Neural crest cell (in vitro differentiated cells): ENCODE measurements around the gene TBC1D4. TPM values are rescaled to one million over a fixed set of nuclear protein-coding genes. Genes with fewer than 3 reads are reported as not detected.

Experiments
- DNase-seq: peaks from one replicate; pipeline ENCODE4 v3.0.0; 2021; ENCODE audit warnings: low read depth, mixed read lengths, low spot score
- H3K27ac Mint-ChIP-seq: one replicate; pipeline ENCODE4 v1.8.0; 2021; ENCODE audit warnings: mild to moderate bottlenecking, mixed read lengths; ENCODE audit not compliant: unreplicated experiment
- H3K27me3 Mint-ChIP-seq: 2 replicates; pipeline ENCODE4 v1.8.0; 2021; ENCODE audit warnings: low read depth, mild to moderate bottlenecking, mixed read lengths
- H3K36me3 Mint-ChIP-seq: 2 replicates; pipeline ENCODE4 v1.8.0; 2021; ENCODE audit warnings: low read depth, mild to moderate bottlenecking, mixed read lengths
- H3K4me1 Mint-ChIP-seq: 2 replicates; pipeline ENCODE4 v1.8.0; 2021; ENCODE audit warnings: mixed read lengths
- H3K4me3 Mint-ChIP-seq: one replicate; pipeline ENCODE4 v1.8.0; 2021; ENCODE audit warnings: mild to moderate bottlenecking, mixed read lengths
- H3K9me3 Mint-ChIP-seq: 2 replicates; pipeline ENCODE4 v1.8.0; 2021; ENCODE audit warnings: mixed read lengths
- total RNA-seq: library from RNA; stranded (reverse); gene quantifications from 2 replicates; pipeline ENCODE4 v1.2.1, GENCODE V29; 2021
- TF ChIP-seq, protein P1 (sequence below): fragments of 200-600 bp; sonication (generic); conservative IDR thresholded peaks from 2 replicates; pipeline ENCODE4 v1.5.0; 2021; ENCODE audit warnings: antibody characterized with exemption, mild to moderate bottlenecking

TBC1D4 gene
- total RNA-seq, 1 donor from 2014 or later, result 13.4 TPM

DNA sequence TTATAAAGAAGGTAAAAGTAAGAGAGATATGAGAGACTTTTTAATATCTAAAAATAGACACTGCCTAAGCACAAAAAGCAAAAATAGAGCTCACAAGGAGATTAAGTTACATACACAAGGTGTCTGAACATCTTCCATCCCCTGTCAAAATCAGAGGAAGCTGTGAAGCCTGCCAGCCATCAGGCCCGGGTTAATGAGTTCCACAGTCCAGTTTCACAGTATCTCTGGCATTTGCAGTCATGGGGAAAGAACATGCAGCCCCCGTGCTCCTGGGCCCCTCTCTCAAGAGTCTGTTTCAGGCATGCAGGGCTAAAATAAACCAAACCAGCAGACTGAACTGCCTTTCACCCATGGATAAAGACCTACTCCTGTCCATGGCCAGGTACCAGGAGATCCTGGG, 79.2 kb downstream of the TBC1D4 start:
- TF ChIP-seq, protein P1, sequence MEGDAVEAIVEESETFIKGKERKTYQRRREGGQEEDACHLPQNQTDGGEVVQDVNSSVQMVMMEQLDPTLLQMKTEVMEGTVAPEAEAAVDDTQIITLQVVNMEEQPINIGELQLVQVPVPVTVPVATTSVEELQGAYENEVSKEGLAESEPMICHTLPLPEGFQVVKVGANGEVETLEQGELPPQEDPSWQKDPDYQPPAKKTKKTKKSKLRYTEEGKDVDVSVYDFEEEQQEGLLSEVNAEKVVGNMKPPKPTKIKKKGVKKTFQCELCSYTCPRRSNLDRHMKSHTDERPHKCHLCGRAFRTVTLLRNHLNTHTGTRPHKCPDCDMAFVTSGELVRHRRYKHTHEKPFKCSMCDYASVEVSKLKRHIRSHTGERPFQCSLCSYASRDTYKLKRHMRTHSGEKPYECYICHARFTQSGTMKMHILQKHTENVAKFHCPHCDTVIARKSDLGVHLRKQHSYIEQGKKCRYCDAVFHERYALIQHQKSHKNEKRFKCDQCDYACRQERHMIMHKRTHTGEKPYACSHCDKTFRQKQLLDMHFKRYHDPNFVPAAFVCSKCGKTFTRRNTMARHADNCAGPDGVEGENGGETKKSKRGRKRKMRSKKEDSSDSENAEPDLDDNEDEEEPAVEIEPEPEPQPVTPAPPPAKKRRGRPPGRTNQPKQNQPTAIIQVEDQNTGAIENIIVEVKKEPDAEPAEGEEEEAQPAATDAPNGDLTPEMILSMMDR, result no peak
- no peak for DNase-seq
- no peak overlapping the region for H3K4me3 Mint-ChIP-seq
- peaks cover 11% of the 10 kb centered on the region for H3K9me3 Mint-ChIP-seq
- peaks cover 8% of the 10 kb centered on the region for H3K36me3 Mint-ChIP-seq
- no peak overlapping the region for H3K27ac Mint-ChIP-seq
- H3K27me3 Mint-ChIP-seq, result no peaks in the 10 kb centered on the region
- peaks cover 9% of the 10 kb centered on the region for H3K4me1 Mint-ChIP-seq

DNA sequence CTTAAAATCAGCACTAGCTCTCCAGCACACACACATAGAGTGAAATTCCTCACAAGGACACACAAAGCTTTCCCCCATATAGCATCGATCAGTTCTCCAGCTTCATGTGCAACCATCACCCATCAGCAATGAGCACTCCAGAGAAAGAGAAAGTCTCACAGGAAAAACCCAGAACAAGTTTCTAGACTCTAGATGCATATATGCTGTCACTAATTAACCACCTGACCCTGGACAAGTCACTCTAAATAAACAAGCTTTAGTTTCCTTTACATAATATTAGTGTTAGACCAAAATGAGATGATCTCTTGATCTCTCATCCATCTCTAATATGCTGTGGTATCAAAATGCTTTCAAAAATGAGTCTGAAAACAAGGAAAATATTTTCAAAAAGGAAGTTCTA, 81.2 kb downstream of the TBC1D4 start:
- DNase-seq, result no peak
- Mint-ChIP-seq H3K9me3 (peaks cover 15% of the 10 kb centered on the region), H3K36me3 (peaks cover 9% of the 10 kb centered on the region), H3K27me3 (no peaks in the 10 kb centered on the region), H3K4me3 (no peak overlapping the region), H3K27ac (no peak overlapping the region), H3K4me1 (peaks cover 2% of the 10 kb centered on the region)
- TF ChIP-seq, protein P1, result no peak

DNA sequence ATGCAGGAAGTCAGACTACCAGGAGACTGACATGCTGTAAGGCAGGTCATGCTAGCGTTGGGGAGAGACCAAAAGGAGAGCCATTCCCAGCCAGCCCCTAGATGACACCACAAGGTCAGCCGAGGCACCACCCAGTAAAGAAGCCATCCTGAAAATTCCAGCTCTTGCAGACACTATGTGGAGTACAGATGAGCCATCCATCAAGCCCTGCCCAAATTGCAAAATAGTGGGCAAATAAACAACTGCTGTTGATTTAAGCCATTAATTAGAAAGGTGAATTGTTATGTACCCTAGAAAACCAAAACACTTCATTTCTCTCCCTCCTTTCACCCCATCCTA, 82.1 kb downstream of the TBC1D4 start:
- H3K27me3 Mint-ChIP-seq, result no peaks in the 10 kb centered on the region
- H3K9me3 Mint-ChIP-seq, result peaks cover 15% of the 10 kb centered on the region
- TF ChIP-seq, protein P1, result no peak
- H3K4me1 Mint-ChIP-seq, result no peaks in the 10 kb centered on the region
- DNase-seq, result no peak
- no peak overlapping the region for H3K4me3 Mint-ChIP-seq
- peaks cover 9% of the 10 kb centered on the region for H3K36me3 Mint-ChIP-seq
- no peak overlapping the region for H3K27ac Mint-ChIP-seq

DNA sequence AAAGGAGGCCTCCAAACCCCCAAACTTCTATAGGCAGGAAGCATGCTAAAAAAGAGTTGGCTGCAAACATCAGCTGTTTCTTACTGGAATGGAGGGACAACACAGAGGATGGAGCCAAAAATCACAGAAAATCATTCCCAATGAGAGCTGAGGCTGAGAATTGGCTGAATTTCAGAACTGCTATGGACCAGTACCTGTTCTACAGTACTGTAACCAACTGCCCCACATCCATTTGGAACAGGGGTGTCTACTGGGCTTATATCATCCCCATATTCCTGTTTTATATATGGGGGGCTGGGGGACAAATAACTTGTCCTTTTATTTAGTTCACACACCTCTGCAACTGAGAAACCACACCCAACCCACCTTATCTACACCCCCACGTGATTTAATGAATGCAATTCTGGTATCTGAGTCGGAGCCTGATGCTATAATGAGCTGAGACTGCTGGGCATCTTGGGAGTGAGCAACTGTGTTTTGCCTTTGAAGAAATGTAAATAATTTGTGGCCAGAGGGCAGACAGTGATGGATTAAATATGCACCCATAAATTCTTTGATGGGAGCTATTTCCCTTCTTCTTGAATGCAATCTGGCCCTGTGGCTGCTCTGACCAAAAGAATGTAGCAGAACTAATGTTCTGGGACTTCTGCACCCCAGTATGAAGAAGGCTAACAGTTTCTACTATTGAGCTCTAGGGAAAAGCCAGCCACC, 82.6 kb downstream of the TBC1D4 start:
- TF ChIP-seq, protein P1, result no peak
- no peaks in the 10 kb centered on the region for H3K27me3 Mint-ChIP-seq
- H3K4me1 Mint-ChIP-seq, result no peaks in the 10 kb centered on the region
- no peak for DNase-seq
- H3K36me3 Mint-ChIP-seq, result peaks cover 9% of the 10 kb centered on the region
- H3K27ac Mint-ChIP-seq, result no peak overlapping the region
- no peak overlapping the region for H3K4me3 Mint-ChIP-seq
- H3K9me3 Mint-ChIP-seq, result peaks cover 15% of the 10 kb centered on the region

DNA sequence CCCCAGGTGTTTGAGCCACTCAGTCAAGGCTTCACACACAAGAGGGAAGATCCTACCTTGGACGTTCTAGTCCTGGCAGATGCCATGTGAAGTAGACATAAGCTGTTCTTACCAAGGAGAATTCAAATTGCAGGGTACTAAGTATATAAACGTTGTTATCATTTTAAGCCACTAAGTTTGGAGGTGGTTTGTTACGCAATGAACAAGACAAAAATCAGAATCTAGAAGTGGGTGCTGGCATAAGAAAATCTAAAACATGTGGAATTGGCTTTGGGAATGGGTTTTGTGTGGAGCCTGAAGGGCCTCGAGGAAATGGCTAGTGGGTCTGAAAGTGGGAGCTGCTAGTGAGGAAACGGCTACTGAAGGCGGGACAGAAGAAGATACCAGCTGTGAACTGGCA, 83.9 kb downstream of the TBC1D4 start:
- peaks cover 9% of the 10 kb centered on the region for H3K36me3 Mint-ChIP-seq
- no peak for DNase-seq
- TF ChIP-seq, protein P1, result no peak
- no peak overlapping the region for H3K27ac Mint-ChIP-seq
- H3K9me3 Mint-ChIP-seq, result peaks cover 15% of the 10 kb centered on the region
- no peak overlapping the region for H3K4me3 Mint-ChIP-seq
- no peaks in the 10 kb centered on the region for H3K4me1 Mint-ChIP-seq
- H3K27me3 Mint-ChIP-seq, result no peaks in the 10 kb centered on the region
